GM18858 (cell line): Measurements from ENCODE around the gene SGTA.
"Not testable (repeated sequence)": the region's sequence is repeated elsewhere in the genome, so short reads cannot be mapped to it uniquely, and the experiment has no call there.

Experiments
- ATAC-seq: cut with Tn5 transposase; IDR thresholded peaks from one replicate; pipeline ENCODE4 v1.9.1; 2021; ENCODE audit not compliant: unreplicated experiment

The SGTA gene

GRCh38 chr19:2795827-2796658 is 13.0 kb upstream of the SGTA start:
- no peak for ATAC-seq

- no peak for ATAC-seq
Measured at GRCh38 chr19:2793577-2793976, 10.5 kb upstream of the SGTA start.

- ATAC-seq = no peak
Measured at GRCh38 chr19:2793126-2793525, 10.1 kb upstream of the SGTA start.

GRCh38 chr19:2792666-2793065 is 9.6 kb upstream of the SGTA start:
- ATAC-seq = not testable (repeated sequence)

- no peak for ATAC-seq
Measured at GRCh38 chr19:2791876-2792275, 8.8 kb upstream of the SGTA start.

GRCh38 chr19:2791440-2791839 is 8.4 kb upstream of the SGTA start:
- ATAC-seq = no peak

- no peak for ATAC-seq
Measured at GRCh38 chr19:2790557-2791271, 7.6 kb upstream of the SGTA start.

GRCh38 chr19:2790194-2790556 is 7.1 kb upstream of the SGTA start:
- no peak for ATAC-seq

GRCh38 chr19:2788237-2788636 is 5.2 kb upstream of the SGTA start:
- no peak for ATAC-seq

GRCh38 chr19:2787115-2787514 is 4.0 kb upstream of the SGTA start:
- ATAC-seq = no peak

- peak; percentile 52 for ATAC-seq
Measured at GRCh38 chr19:2785244-2785997, 2.3 kb upstream of the SGTA start, which contains the start of gene THOP1. THOP1 (plus strand) TSS chr19:2785503; CDS start chr19:2785663, 160 bp downstream.

- no peak for ATAC-seq
Measured at GRCh38 chr19:2783781-2784145, 690 bp upstream of the SGTA start.

GRCh38 chr19:2782329-2782935 is 641 bp downstream of the SGTA start:
- ATAC-seq = no peak

GRCh38 chr19:2780284-2780683 is 2.8 kb downstream of the SGTA start:
- ATAC-seq = no peak

- no peak for ATAC-seq
Measured at GRCh38 chr19:2779121-2779740, 3.8 kb downstream of the SGTA start.

- no peak for ATAC-seq
Measured at GRCh38 chr19:2777952-2778683, 5.0 kb downstream of the SGTA start.

GRCh38 chr19:2775556-2776430 is 7.3 kb downstream of the SGTA start:
- no peak for ATAC-seq

GRCh38 chr19:2774953-2775555 is 8.0 kb downstream of the SGTA start:
- no peak for ATAC-seq
